ENCODE data around the gene GFPT2.

DNA sequence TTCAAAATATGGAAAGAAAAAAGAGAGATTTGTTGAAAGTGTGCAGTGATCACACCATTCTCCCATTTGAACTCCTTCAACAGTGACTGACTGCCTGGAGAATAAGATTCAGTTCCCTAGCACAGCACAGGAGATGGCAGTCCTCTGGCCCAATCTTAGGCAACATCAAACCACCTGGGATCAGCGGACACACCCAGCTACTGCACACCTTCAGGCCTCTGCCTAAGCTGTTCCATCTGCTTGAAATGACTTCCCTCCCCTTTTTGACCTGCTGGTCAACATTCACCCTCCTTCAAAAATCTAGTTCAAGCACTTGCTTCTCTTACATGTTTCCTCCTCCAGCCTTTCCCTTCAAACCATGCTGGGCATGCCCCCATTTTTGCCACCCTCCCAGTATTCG, 65.7 kb downstream of the GFPT2 start:
- TF ChIP-seq, protein P1, sequence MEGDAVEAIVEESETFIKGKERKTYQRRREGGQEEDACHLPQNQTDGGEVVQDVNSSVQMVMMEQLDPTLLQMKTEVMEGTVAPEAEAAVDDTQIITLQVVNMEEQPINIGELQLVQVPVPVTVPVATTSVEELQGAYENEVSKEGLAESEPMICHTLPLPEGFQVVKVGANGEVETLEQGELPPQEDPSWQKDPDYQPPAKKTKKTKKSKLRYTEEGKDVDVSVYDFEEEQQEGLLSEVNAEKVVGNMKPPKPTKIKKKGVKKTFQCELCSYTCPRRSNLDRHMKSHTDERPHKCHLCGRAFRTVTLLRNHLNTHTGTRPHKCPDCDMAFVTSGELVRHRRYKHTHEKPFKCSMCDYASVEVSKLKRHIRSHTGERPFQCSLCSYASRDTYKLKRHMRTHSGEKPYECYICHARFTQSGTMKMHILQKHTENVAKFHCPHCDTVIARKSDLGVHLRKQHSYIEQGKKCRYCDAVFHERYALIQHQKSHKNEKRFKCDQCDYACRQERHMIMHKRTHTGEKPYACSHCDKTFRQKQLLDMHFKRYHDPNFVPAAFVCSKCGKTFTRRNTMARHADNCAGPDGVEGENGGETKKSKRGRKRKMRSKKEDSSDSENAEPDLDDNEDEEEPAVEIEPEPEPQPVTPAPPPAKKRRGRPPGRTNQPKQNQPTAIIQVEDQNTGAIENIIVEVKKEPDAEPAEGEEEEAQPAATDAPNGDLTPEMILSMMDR (IDR thresholded peaks at IDR 0.05) = no peak
- no peak for TF ChIP-seq POLR2A (IDR thresholded peaks at IDR 0.05)
